PC-9 (cell line): ENCODE results near the gene RBM4.

ENCODE experiments used
- EZH2 ChIP-seq: fragments of 200-600 bp; sonication (generic); IDR thresholded peaks from 2 replicates; pipeline ENCODE4 v1.8.0; 2017; ENCODE audit warnings: antibody characterized with exemption, low read depth
- TF ChIP-seq, protein P1 (sequence below): fragments of 200-600 bp; sonication (generic); conservative IDR thresholded peaks from 2 replicates; pipeline ENCODE4 v1.6.1; 2017; ENCODE audit warnings: mixed run types, antibody characterized with exemption, mild to moderate bottlenecking, moderate library complexity

GRCh38 chr11:66638177-66639065, at the start of gene RBM4:
- TF ChIP-seq, protein P1, sequence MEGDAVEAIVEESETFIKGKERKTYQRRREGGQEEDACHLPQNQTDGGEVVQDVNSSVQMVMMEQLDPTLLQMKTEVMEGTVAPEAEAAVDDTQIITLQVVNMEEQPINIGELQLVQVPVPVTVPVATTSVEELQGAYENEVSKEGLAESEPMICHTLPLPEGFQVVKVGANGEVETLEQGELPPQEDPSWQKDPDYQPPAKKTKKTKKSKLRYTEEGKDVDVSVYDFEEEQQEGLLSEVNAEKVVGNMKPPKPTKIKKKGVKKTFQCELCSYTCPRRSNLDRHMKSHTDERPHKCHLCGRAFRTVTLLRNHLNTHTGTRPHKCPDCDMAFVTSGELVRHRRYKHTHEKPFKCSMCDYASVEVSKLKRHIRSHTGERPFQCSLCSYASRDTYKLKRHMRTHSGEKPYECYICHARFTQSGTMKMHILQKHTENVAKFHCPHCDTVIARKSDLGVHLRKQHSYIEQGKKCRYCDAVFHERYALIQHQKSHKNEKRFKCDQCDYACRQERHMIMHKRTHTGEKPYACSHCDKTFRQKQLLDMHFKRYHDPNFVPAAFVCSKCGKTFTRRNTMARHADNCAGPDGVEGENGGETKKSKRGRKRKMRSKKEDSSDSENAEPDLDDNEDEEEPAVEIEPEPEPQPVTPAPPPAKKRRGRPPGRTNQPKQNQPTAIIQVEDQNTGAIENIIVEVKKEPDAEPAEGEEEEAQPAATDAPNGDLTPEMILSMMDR, result no peak
- TF ChIP-seq EZH2, result no peak
